HK-2 (cell line): Measurements from ENCODE around the gene INAFM2.

Experiments
- DNase-seq: peaks from one replicate; pipeline ENCODE4 v3.0.0-alpha.2; 2018; ENCODE audit not compliant: unreplicated experiment

INAFM2 gene

DNA sequence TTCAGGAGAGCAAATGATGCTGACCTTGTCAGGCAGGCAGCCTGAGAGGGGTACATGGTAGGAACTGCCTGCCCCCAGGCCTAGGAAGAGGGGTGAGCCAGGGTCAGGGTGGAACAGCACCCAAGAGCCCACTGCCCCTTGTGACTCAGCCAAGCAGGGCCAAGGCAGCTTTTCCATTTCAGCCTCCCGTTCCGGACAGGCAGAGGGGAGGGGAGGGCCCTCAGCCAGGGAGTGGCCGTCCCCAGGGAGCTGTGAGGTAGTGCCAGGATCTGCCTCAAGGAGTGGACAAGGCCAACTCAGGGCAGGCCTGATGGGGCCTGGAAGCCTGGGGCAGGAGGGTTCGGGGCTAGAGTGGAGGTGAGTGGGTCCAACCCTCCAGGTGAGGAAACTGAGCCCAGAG is 35.5 kb upstream of the INAFM2 start:
- no peak for DNase-seq

DNA sequence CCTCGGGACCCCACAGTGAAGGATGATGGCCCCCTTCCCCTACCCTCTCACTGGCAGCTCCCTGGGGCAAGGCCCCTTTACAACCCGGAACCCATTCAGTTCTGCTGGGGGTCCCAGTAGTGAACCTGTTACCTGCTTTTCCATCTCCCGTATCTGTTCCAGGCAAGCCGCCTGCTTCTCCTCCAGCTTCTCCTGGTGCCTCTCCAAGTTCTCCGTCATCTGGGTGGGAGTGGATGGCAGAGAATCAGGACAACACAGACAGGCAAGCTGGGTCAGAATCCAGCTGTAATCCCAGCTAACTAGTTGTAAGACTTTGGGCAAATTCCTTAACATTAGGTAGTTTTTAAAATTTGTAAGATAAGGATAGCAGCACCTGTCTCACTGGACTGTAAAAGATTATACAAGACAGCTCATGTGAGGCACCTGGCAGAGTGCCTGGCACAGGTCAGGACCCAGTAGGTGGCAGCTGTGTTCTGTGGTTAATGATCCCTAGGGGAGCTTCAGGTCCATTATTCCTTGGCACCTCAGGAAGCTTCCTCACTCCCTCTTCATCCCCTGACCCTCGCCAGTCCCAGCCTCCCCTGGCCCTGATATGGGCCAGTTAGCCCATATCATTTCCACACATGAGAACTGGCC is 34.2 kb upstream of the INAFM2 start:
- DNase-seq: no peak

DNA sequence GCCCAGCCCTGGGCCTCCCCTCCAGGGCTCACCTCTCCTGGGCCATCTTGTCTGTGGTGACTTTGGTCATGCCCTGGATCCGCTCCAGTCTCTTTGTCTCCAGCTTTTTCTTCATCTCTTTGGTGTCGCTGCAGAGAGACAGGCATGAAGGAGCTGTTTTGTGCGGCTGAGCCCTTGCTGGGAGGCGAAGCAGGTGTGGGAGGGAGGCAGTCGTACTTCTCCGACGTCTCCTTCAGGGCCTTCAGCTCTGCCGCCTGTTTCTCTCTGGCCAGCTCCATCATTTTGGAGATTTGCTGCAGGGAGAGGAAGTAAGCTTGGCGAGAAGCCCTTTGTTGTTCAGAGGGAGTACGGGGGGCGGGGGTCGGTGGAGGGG is 33.0 kb upstream of the INAFM2 start:
- DNase-seq: no peak

DNA sequence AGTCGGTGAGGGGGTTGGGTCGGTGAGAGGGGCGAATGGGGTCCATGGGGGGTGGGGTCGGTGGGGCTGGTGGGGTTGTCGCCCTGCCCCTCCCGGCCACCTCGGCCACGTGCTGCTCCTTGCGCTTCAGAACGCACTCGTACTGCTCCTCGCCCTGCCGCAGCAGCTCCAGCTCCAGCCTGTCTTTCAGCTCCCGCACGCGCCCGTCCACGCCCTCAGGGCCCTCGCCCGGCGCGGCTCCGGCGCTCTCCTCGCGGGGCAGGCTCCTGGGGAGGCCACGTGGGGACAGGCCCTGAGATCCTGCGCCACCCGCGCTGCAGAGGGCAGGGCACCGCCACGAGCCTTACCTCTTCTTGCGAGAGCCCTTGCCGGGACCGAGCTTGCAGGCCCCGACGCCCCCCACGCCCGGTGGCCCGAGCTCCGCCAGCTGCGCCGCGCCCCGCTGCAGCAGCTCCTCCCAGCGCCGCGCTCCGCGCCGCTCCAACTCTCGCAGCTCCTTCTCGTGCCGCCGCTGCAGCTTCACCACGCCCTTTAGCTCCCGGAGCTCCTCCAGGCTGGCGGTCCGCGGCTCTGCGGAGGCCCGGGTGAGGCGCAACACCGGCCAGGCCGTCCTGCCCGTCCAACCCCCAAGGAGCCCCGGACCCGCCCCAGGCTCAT is 32.4 kb upstream of the INAFM2 start:
- DNase-seq: peak; percentile 41

DNA sequence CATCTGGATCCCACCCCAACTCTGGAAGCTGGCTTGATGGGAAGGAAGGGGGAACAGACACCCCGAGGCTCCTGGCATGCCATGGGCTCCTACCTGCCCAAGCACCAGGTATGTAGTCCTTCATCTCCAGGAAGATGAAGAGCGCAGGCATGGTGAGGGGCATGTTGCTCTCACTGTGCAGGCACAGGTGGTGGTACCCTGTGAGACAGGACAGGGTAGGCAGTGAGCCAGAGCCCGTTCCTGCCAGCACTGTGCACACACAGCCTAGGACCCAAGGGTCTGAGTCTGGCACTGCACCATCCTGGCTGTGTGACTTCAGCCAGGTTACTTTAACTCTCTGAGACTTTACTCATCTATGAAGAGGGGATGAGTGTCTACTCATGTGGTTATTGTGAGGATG is 31.2 kb upstream of the INAFM2 start:
- DNase-seq: no peak

DNA sequence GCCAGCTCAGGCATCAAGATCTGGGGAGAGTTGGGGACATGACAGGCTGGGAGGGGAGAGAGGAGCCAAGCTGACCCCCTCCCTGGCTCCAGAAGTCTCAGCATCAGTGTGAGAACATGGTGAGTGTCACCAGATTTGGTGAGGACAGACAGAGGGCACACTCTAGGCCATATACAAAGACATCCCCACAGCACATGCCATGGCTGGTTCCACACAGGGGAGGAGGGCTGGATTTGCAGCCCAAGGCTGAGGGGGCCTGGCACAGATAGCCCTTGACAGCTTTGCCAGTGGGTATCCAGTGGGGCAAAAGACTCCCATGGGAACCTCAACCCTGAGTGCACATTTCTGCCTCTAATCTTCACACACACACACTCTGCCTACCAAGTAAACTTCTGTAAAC is 30.5 kb upstream of the INAFM2 start:
- no peak for DNase-seq

DNA sequence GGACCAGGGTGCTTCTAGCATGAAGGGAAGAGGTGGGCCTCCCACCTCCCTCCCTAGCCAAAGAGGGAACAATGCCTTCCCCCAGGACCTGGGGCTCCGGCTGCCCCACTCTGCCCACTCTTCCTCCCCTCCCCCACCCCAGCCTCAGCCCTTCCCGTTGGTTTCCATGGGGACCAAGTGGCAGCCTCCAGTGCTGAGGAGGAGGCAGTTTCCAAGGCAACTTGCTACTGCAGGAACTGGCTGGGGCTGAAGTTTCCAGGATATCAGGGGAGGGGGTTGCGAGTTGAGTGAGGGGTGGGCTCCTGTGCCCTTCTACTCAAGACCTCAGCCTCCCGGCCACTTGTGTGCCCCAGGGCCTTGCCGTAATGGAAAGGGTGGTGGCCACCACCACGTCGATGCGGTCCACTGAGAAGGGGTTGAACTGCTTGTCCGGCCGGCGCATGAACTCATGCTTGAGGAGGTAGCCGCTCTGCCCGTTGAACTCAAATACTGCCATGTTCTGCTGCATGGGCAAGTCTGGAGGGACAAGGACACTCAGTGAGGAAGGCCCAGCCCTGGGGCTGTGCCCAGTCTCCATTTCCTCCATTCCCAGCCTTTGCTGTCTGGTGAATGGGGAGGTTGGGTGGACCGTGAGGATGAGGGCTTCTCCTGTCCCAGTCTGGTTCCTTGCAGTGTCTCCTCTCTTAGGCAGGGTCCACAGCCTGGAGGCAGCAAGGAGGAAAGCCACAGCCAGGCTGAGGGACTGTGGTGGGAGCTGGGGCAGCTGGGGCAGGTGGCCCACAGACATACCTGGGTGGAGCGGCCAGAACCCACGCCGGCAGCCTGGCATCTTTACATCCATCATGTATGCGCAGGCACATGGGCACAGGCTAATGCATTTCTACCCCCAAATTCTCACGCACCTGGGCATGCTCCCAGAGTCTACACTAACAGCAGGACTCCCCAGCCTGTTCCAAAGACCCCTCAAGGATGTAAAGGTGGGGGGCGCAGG is 29.3 kb upstream of the INAFM2 start:
- no peak for DNase-seq

DNA sequence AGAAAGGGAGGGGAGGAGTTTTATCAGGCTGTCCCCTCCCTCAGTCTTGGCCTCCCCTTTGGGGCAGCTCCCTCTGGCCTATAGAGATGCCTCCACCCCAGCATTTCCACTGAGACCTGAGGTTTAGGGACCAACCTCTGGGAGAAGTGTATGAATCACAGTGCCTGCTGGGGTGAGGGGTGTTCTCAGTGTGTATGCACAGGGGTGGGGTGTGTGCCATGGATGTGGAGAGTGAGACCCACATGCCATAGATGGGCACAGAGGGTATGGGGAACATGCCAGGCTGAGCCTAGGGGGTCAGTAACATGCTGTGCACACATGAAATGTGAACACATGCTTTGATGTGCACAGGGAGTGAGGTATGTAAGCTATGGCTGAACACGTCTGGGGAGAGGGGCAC is 28.2 kb upstream of the INAFM2 start:
- DNase-seq: no peak

DNA sequence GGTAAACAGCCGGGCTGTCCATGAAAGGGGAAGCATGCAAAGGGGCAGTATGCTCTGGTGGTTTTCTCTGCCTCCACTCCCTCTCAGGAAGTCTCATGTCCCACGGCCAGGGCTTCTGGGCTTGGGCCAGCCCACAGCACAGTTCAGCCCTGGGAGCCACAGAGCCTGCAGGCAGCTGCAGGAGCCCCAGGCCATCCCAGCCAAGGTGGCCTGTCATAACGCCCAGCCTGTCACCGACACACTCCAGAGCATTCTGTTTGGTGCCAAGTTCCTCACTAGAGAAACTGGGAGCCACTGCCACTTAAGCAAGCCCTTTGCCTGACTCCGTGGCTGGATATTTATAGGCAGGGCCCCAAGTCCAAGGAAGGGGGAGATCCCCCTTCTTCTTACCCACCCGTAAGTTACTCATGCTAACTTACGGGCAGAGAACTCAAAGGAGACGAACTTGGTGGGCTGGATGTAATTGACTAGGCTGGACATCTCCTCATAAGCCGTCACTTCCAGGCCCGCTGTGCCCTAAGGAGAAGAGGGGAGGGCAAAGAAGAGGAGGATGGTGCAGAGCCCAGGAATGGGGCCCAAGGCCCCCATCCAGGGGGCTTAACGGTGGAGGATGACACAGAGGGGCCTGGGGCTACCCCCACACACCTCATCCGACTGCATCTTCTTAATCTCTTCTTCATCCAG is 27.5 kb upstream of the INAFM2 start:
- no peak for DNase-seq

DNA sequence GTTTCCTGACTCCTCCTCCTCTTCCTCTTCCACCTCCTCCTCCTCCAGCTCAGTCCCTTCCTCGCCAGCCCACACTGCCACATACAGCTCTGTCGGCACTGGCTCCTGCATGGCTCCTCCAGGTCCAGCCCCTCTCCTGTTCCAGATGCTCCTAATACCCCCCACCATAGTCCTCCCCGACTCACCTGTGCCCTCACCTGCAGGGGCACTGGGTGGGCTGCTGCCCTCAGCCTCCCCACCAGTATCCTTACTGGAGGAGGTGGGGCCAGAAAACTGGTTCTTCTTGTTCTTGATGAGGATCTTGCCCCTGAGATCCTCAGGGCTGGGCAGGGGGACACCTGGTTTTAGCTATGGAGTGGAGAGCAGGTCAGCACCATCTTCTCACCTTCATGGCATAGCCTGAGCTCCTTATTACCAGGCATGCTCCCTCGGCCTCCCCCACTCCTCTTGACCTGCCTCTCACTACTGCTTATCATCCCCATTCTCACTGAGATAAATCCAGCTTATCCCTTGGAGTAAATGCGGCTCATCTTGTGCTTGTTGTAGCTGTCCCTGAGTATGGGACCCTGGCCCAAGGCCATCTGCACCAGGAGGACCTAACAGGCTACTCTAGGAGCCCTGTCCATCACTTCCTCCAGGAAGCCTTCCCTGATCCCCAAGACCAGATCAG is 26.8 kb upstream of the INAFM2 start:
- DNase-seq: no peak

DNA sequence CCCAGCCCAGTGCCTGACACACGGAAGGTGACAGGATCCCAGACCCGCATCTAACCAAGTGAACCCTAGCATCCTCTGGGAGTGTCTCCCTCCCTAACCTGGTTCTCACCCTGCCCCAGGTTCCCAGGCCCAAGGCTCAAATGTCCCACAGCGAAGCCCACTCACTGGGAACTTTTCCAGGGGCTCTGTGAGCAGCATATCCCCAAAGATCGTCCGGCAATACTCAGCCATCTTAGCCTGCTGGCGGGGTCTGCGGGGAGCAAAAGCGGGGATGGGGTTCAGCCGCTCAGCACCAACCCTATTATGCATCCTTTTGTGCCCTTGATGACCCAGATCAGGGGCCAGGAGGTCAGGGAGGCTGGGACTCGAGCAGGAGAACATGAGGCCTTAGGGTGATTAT is 26.1 kb upstream of the INAFM2 start:
- DNase-seq: no peak

DNA sequence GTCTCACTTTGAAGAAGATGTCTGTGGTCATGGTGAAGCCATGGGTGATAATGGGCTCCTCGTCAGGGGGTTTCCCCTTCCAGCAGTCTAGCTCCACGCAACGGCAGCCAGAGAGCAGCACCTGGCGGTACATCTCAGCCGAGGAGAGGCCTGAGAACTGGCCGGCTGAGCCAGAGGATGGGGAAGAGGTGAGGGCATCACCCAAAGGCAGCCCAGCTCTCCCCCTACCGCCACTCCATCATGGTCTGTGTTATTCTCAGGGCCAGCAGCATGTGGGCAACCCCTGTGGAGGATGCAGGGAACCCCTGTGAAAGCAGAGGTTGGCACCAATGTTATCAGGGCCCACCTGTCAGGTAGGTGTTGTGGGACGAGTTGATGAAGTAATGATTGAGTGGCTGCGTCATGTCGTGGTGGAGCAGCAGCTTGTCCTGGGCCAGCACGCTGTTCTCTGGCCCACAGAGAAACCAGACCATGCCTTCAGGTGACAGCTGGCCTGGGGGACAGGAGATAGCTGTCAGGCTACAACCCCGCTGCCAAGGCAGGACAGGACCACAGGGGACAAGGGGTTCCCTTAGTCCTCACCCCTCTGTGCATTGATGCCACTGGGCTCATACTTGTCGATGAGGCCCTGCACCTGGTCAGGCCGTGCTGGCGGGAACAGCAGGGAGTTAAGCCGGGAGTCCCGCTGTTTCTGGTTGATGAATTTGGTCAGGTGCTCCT is 25.1 kb upstream of the INAFM2 start:
- DNase-seq: no peak

DNA sequence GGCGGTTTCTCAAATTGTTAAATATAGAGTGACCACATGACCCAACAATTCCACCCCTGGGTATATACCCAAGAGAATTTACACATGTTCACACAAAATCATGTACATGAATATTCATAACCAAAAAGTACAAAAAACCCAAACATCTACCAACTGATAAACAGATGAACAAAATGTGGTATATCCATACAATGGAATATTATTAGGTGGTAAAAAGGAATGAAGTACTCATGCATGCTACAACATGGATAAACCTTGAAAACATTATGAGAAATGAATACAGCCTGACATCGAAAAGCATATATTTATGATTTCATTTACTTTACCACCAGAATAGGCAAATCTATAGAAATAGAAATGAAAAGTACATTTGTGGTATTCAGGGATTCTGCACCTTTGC is 23.1 kb upstream of the INAFM2 start:
- DNase-seq: no peak

DNA sequence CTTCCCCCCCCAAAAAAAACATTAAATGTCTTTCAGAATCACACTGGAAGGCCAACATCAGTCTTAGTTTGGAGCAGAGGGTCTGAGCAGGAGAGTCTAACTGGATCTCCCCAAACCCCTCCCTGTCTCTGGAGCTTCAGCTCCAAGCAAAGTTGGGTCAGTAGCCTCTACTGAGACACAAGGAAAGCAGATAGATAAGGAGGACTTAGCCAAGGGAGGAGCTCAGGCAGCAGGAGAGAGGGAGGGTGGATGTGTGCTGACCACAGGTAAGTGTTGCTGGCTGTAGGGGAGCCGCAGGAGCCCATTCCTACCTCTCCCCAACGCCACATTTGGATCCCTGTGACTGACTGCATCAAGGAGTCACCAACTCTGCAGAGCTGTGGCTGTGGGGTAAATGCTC is 22.7 kb upstream of the INAFM2 start:
- no peak for DNase-seq

DNA sequence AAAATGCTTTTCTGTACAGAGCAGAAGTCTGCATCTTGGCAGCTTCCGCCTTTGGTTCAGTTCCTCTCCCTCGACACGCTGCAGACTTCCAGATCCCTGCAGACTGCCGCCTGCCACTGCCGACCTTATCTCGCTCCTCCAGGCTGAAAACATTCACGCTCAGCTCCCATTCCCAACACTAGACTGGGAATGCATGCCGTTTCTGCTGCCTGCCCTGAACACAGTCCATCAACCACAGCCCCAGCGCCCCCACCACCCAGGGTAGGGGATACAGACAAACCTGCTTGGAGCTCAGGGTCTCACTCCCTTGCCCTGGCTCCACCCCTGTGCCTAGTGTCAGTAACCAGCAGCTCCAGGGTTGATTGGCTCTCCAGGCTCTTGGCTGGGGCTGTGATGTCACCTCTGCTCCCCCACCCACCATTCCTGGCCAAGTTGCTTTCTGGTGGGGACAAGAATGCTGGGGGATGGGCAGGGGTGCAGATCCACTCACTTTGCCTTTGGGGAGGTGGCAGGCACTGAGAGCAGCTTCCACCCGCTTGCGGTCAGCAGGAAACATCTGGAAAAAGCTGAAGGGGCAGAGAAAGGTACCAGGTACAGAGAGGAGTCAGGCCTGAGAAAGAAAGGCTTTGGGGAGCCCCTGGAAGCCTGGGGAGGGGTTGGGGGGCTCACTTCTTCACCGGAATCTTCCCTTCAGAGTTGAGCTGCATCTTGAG is 21.9 kb upstream of the INAFM2 start:
- DNase-seq: no peak

DNA sequence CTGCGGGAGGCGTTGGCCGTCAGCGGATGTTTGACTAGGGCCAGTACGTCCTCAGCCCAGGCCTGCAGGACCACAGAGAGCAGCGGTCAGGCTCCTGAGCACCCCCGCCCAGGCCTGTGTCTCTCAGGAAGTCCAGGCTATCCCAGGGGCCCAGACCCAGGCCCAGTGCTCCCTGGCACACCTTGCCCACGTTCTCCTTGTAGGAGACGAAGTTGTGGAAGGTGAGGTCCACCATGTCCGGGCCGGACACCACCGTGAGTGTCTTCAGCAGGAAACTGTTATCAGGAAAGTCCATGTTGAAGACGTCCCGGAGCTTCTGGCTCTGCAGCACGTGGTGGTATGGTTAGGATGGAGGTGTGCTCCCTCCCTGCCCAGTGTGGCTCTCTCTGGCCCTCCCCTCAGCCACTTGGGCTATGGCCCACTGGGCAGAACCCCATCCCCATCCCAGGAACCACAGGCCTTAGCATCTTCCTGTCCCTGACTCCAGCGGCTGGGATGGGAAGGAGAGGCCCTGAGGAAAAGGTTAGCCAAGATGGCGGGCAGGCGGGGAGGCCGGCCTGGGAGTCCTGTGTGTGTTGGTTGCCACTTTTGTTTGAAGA is 21.1 kb upstream of the INAFM2 start:
- no peak for DNase-seq

DNA sequence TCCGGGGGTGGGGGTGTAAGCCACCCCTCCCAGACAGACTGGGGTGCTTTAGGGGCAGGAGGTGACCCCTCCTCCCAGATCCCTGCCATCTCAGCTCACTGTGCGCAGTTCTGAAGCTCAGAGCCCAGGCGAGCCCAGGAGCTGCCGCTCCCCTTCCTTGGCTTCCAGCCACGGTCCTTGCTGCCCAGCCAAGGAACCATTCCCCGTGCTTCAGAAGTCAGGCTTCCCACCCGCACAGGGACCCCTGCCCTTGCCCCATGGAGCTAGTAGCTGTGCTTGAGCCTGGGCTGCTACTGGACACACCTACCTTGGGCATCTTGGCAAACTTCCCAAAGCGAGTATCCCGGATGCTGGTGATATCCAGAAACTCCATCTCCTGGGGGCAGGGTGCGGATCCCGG is 20.5 kb upstream of the INAFM2 start:
- no peak for DNase-seq

DNA sequence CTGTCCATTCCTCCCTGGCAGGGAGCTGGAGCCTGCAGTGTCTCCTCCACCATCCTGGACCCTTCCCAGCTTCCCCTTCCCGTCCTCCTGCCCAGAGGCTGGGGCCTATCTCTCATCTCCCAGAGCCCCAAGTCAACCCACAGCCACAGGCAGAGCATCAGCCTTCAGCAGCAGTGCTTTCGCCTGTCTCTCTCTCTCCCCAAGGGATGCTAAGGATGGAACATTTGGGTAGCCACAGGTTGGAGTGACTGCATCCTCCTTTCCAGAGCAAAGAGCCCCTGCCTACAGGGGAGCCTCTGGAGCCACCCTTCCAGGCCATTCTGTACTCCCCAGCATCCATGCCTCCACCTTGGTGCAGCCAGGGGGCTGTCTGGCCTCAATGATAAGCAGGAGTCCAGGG is 19.9 kb upstream of the INAFM2 start:
- DNase-seq: no peak

DNA sequence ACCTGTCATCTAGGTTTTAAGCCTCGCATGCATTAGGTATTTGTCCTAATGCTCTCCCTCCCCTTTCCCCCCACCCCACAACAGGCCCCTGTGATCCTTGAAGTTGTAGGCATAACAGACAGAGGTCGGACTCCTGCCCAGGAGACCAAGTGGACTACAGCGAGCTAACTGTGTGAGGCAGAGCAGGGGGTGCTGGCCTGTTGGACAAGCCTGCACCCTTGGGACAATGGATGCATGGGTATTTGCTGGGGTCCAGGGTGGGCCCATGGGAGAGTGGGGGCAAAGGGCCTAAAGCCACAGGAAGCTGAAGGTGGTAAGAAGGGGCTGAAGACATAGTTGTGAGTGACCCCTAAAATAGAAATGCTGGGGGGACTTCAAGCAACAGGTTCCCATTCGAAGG is 18.2 kb upstream of the INAFM2 start:
- no peak for DNase-seq

DNA sequence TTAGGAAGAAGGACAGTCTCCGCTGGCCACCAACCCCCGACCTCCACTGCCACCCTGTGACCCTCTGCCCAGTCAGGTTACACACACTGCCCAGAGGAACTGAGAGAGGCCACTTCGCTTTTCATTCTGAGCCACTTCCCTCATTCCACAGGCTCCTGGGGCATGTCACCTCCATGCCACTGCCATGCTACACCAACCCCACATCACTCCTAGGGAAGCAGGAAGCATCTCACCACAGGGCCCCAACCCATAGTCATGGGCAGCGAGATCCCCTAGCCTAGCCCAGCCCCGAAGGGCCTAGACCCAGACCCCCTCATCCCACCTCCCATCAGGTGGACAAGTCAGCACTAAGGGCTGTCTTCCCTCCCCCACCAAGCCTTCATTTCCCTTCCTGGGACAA is 17.1 kb upstream of the INAFM2 start:
- no peak for DNase-seq
